ENCODE data around the gene AUP1.
"Not testable (repeated sequence)": the region's sequence is repeated elsewhere in the genome, so short reads cannot be mapped to it uniquely, and the experiment has no call there.

AUP1 gene

GRCh38 chr2:74564222-74564621, 34.7 kb upstream of the AUP1 start:
- DNase-seq (ENCODE audit: low spot score in 2 of 2) (no peak), ATAC-seq (ENCODE audit: low read depth) (no peak)
- peaks cover 6% of the 10 kb centered on the region for H3K4me1 Mint-ChIP-seq
- H3K36me3 Mint-ChIP-seq, result no peaks in the 10 kb centered on the region
- no peak overlapping the region for H3K27ac Mint-ChIP-seq
- H3K27me3 Mint-ChIP-seq, result no peaks in the 10 kb centered on the region
- no peaks in the 10 kb centered on the region for H3K9me3 Mint-ChIP-seq
- no peak overlapping the region for H3K4me3 Mint-ChIP-seq

GRCh38 chr2:74562126-74562775, 32.7 kb upstream of the AUP1 start:
- Mint-ChIP-seq H3K36me3 (no peaks in the 10 kb centered on the region), H3K4me3 (no peak overlapping the region), H3K27ac (no peak overlapping the region), H3K4me1 (peaks cover 3% of the 10 kb centered on the region), H3K9me3 (no peaks in the 10 kb centered on the region), H3K27me3 (no peaks in the 10 kb centered on the region)
- ATAC-seq (ENCODE audit: low read depth) (no peak), DNase-seq (ENCODE audit: low spot score in 2 of 2) (no peak)

DNA sequence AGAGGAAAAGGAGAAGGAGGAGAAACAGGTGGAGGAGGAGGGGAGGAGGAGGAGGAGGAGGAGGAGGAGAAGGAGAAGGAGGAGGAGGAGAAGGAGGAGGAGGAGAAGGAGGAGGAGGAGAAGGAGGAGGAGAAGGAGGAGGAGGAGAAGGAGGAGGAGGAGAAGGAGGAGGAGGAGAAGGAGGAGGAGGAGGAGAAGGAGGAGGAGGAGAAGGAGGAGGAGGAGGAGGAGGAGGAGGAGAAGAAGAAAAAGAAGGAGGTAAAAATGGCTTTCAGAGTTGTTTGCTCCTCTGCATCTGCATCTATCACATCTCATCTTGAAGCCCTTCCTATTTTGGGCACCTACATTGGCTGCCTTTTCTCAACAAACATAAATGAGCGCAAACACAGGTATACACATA, 31.5 kb upstream of the AUP1 start:
- not testable (repeated sequence) for DNase-seq (ENCODE audit: low spot score in 2 of 2); ATAC-seq (ENCODE audit: low read depth); H3K27ac Mint-ChIP-seq; H3K4me3 Mint-ChIP-seq; H3K27me3 Mint-ChIP-seq; H3K9me3 Mint-ChIP-seq; H3K36me3 Mint-ChIP-seq; H3K4me1 Mint-ChIP-seq

- Mint-ChIP-seq H3K27me3 (no peaks in the 10 kb centered on the region), H3K27ac (peak overlapping the region; percentile 50), H3K9me3 (no peaks in the 10 kb centered on the region), H3K4me1 (peaks cover 9% of the 10 kb centered on the region), H3K36me3 (peaks cover 3% of the 10 kb centered on the region), H3K4me3 (no peak overlapping the region)
- DNase-seq (ENCODE audit: low spot score in 2 of 2) (no peak), ATAC-seq (ENCODE audit: low read depth) (no peak)
Measured at GRCh38 chr2:74560591-74560990, 31.1 kb upstream of the AUP1 start.

DNA sequence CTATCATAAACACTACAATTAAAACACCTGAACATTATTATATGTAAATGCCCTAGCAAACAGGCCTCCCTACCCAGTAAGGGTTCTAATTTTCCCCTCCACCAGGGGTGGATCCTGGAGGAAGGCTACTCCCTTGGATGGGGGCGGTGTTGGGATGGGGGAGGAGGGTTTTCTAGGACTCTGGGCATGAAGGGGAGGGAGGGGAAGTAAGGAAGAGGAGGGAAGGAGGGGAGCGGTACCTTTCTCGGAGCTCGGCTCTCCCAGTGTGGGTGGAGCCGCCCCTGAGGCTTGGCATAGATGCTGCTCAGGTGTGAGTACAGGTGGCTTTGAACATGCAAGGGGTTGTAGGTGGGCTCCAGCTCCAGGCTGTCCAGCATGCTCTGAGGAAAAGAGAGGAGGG, 30.4 kb upstream of the AUP1 start:
- Mint-ChIP-seq H3K36me3 (peaks cover 3% of the 10 kb centered on the region), H3K4me3 (no peak overlapping the region), H3K27me3 (no peaks in the 10 kb centered on the region), H3K9me3 (no peaks in the 10 kb centered on the region), H3K27ac (peak overlapping the region; percentile 50), H3K4me1 (peaks cover 9% of the 10 kb centered on the region)
- ATAC-seq (ENCODE audit: low read depth) (no peak), DNase-seq (ENCODE audit: low spot score in 2 of 2) (no peak)

DNA sequence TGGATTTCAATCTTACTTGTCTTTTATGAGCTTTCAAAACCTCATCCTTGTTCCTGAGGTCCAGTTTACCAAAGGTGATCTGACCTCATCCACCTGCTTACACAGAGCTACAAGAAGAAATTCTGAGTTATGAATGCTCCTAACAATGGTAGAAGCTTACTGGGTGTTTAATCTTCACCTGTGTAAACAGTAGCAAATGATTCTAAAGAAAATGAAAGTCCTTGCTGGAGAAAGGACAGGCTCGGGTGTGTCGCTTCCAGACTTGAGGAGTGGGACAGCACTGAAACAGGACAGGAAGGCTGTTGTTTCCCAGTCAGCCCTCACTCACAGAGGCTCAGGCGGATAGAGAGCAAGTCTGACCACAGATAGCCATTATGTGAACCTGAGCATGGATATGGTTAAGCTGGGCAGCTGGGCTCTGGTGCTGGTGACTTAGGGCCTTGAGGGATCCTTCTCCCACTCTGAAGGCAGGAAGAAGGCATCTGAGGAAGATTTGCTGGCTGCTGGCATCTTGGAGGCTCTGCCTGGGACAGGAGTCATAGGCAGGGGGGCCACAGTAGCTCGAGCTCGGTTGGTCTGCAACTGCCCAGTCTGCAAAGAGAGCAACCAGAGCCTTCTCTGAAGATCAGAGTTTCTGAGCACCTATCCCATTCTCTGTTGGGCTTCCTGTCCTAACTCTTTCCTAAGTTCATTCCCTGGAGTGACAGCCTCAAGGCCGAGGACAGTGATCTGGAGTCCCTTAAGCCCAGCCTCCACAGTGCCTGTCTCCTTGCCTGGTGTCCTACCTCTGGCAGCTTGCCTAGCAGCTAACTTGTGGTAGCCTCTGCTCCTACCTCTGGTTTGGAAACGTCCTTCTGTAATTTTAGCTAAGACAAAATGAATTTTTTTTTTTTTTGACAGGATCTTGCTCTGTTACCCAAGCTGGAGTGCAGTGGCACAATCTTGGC, 29.1 kb upstream of the AUP1 start:
- Mint-ChIP-seq H3K9me3 (no peaks in the 10 kb centered on the region), H3K4me3 (no peak overlapping the region), H3K4me1 (peaks cover 11% of the 10 kb centered on the region), H3K27me3 (no peaks in the 10 kb centered on the region), H3K27ac (no peak overlapping the region), H3K36me3 (peaks cover 3% of the 10 kb centered on the region)
- ATAC-seq (ENCODE audit: low read depth) (no peak), DNase-seq (ENCODE audit: low spot score in 2 of 2) (no peak)

- Mint-ChIP-seq H3K27ac (peak overlapping the region; percentile 70), H3K27me3 (no peaks in the 10 kb centered on the region), H3K4me3 (no peak overlapping the region), H3K9me3 (no peaks in the 10 kb centered on the region), H3K4me1 (peaks cover 23% of the 10 kb centered on the region), H3K36me3 (peaks cover 3% of the 10 kb centered on the region)
- DNase-seq (ENCODE audit: low spot score in 2 of 2) (no peak), ATAC-seq (ENCODE audit: low read depth) (no peak)
Measured at GRCh38 chr2:74556831-74557370, 27.4 kb upstream of the AUP1 start.

GRCh38 chr2:74556159-74556558, 26.7 kb upstream of the AUP1 start:
- DNase-seq (ENCODE audit: low spot score in 2 of 2), result no peak
- peaks cover 3% of the 10 kb centered on the region for H3K27me3 Mint-ChIP-seq
- ATAC-seq (ENCODE audit: low read depth), result no peak
- H3K36me3 Mint-ChIP-seq, result peaks cover 3% of the 10 kb centered on the region
- H3K9me3 Mint-ChIP-seq, result no peaks in the 10 kb centered on the region
- H3K4me1 Mint-ChIP-seq, result peaks cover 29% of the 10 kb centered on the region
- peak overlapping the region; percentile 92 for H3K4me3 Mint-ChIP-seq
- no peak overlapping the region for H3K27ac Mint-ChIP-seq

DNA sequence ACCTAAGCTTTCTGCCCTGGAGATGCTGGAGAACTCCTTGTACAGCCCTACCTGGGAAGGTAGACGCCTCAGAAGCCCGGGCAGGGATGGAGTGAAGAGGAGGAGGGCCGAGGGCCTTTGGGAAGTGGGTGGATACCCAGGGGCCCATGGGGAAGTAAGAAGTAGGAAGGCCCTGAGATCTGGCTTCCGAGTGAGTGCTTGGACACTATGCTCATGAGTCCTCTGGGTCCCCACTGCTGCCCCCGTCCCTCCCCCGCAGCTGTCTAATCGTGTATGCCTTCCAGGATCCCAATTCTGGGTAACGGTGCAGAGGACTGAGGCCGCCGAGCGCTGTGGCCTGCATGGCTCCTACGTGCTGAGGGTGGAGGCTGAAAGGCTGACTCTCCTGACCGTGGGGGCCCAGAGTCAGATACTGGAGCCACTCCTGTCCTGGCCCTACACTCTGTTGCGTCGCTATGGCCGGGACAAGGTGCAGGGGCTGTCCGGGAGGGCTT, 26.2 kb upstream of the AUP1 start:
- Mint-ChIP-seq H3K27me3 (peaks cover 3% of the 10 kb centered on the region), H3K27ac (peak overlapping the region; percentile 74), H3K4me3 (peak overlapping the region; percentile 92), H3K36me3 (peaks cover 3% of the 10 kb centered on the region), H3K4me1 (peaks cover 29% of the 10 kb centered on the region), H3K9me3 (no peaks in the 10 kb centered on the region)
- DNase-seq (ENCODE audit: low spot score in 2 of 2) (no peak), ATAC-seq (ENCODE audit: low read depth) (no peak)

DNA sequence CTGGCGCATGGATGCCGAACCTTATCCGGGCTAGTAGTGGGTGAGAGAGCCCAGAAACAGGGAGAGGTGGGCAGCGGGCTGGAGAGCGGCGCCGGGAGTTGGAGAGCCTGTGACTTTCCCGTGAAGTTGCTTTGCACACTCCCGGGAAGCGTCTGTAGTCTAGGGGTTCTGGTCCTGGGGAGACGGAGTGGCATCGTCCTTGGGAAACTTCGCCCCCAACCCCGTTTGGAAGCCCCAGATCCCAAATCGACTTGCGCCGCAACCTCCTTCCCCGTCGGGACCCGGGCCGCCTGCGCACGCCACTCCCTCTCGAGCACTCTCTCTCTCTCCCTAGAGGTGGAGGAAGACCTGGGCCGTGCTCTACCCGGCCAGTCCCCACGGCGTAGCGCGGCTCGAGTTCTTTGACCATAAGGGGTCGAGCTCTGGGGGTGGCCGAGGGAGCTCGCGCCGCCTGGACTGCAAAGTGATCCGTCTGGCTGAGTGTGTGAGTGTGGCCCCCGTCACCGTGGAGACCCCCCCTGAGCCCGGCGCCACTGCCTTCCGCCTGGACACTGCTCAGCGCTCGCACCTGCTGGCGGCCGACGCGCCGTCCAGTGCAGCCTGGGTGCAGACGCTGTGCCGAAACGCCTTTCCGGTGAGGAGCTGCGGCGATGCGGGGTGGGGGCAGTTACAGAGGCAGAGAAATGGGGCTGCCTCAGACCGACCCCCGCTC, 25.5 kb upstream of the AUP1 start:
- Mint-ChIP-seq H3K9me3 (no peaks in the 10 kb centered on the region), H3K27ac (peak overlapping the region; percentile 74), H3K27me3 (peaks cover 5% of the 10 kb centered on the region), H3K36me3 (peaks cover 3% of the 10 kb centered on the region), H3K4me1 (peaks cover 27% of the 10 kb centered on the region), H3K4me3 (peak overlapping the region; percentile 92)
- peak in 1 of 2 donors; percentile 46 for DNase-seq (ENCODE audit: low spot score in 2 of 2)
- ATAC-seq (ENCODE audit: low read depth), result peak; percentile 49

DNA sequence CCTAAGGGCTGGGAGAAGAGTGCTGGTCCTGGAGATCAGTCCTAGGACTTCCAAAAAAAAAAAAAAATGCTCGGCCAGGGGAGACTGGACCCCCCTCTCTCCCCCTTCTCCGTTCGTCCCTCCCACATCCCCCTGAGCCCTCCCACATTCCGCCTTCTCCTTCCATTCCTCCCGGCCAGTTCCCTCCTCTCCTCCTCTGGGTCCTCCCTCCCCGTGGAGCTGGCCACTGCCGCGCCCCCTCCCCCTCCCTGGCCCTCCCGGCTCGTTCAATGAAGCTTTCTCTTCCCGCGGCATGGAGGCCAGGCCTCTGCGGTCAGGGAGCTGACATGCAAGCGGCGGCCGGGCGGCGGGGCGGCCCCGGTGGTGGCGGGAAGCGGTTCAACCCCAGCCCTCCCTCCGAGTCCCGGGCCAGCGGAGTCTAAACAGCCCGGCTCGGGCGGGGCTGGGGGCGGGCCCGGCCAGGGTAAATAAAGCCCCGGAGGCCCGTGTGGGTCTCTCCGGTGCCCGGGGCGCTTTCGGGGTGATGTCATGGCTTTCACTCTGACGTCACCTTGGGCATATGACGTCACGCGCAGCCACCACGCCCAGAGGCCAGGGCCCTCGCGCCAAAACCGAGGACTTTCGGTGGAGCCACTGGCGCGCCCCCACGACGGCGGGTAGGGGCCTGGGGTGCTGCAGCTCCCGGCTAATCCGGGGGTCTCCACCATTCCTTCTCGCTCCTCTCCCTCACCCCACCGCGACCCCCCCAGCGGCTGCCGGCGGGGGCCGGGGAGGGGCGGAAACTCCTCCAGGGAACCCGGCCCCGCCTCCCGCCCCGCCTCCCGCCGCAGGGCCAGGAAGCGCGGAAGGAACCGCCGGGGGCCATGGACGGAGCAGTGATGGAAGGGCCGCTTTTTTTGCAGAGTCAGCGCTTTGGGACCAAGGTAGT, 24.6 kb upstream of the AUP1 start, which contains the start of the genes DOK1 and LOXL3:
Gene DOK1, plus strand, starts transcription at position 829 of the 928 bp plus-strand sequence. Its CDS starts 35 bp downstream, at position 864.
Gene LOXL3, minus strand, starts transcription at position 51 of the 928 bp plus-strand sequence. CDS start 1,308 bp downstream, outside the sequence.
- no peaks in the 10 kb centered on the region for H3K9me3 Mint-ChIP-seq
- peak within 1 kb of the TSS; percentile 74 for H3K27ac Mint-ChIP-seq
- ATAC-seq (ENCODE audit: low read depth) (peak; percentile 77), DNase-seq (ENCODE audit: low spot score in 2 of 2) (peak; percentile 86 to 90)
- H3K4me1 Mint-ChIP-seq, result peaks cover 32% of the 10 kb centered on the region
- peaks cover 8% of the 10 kb centered on the region for H3K27me3 Mint-ChIP-seq
- H3K36me3 Mint-ChIP-seq, result peaks cover 3% of the 10 kb centered on the region
- peak within 1 kb of the TSS; percentile 92 for H3K4me3 Mint-ChIP-seq

DNA sequence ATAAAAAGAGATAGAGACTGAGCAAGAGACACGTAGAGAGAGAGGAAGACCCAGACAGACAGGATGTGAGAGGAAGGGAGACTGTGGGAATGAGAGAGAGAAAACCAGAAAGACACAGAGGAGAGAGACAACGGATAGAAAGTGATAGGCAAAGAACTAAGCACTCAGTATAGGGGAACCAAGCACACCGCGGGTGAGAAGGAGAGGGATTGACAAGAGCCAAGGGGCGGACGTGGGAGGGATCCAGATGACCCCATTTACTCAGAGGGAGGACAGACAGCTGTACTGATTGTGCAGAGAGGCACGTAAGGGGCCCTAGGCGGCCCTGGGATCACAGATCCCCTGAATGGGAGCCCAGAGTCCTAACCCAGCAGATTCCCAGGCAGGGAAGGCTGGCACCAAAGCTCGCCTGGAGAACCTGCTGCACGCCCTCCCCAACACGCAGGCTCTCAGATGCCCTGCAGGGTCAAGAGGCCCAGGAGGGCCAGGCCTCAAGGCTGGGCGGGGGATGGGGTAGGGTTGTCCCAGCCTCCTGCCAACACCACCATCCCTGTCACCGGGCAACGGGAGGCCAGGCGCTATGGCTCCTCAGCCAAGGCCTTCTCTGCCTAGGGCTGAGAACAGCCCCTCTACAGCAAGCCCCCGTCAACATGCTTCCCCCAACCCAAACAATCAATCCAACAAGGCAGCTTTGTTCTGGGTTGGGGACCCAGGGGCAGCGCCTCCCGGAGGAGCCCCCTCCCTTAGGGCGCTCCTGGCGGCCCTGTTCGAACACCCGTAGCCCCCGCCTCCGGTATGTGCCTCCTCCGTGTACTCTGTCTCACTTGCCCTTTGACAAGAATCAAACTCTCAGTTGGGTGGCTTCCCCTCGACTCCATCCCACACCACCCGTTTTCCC, 23.7 kb upstream of the AUP1 start:
- Mint-ChIP-seq H3K9me3 (no peaks in the 10 kb centered on the region), H3K4me1 (peaks cover 36% of the 10 kb centered on the region), H3K4me3 (peak overlapping the region; percentile 75), H3K27ac (peak overlapping the region; percentile 74), H3K27me3 (peaks cover 11% of the 10 kb centered on the region), H3K36me3 (peaks cover 3% of the 10 kb centered on the region)
- no peak for DNase-seq (ENCODE audit: low spot score in 2 of 2)
- ATAC-seq (ENCODE audit: low read depth), result no peak

Data from memory B cell (primary cell).